NCI-H146 treated with DMSO at 0.1 percent for 48 hours (cell line): ENCODE measurements around the gene PLPP1.

Experiments used
- DNase-seq: peaks from one replicate; lab custom pipeline; 2025; ENCODE audit not compliant: unreplicated experiment; lab: John Stamatoyannopoulos, UW

Gene PLPP1

DNA sequence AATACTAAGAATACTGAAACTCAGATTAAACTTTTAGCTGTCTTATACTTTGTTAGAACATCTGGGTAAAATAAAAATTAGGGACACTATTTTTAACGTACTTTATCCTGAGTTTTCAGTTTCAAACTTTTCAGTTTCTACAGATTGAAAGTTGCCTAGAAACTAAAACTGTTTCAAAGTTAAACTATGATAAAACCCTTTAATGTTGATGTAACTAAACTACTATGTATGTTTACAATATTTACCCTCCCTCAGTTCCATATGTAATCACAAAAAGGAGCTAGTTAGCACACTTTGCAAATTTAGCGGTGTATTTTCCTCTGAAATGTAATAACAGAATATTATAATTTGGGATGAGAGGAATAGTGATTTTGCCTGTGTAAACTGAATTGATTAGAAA is 121.1 kb downstream of the PLPP1 start:
- DNase-seq: no peak

DNA sequence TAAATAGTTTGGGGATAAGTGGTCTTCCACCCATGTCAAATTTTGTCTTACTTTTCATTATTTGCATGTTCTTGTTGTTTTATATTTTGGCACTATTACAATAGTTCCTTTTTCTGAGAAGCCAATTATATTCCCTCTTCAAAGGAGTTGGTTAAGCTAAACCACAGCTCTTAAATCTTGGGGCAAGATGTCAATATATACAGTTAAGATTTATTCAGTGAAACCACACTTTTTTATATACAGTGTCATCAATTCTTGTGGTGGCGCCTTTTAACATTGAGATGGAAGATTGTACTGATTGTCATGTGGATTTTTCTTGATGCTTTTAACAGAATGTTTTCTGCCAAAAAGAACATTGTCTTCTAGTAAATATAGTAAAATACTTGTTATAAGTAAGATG is 122.9 kb downstream of the PLPP1 start:
- no peak for DNase-seq

GRCh38 chr5:55410845-55411244 is 123.9 kb downstream of the PLPP1 start:
- DNase-seq: no peak

DNA sequence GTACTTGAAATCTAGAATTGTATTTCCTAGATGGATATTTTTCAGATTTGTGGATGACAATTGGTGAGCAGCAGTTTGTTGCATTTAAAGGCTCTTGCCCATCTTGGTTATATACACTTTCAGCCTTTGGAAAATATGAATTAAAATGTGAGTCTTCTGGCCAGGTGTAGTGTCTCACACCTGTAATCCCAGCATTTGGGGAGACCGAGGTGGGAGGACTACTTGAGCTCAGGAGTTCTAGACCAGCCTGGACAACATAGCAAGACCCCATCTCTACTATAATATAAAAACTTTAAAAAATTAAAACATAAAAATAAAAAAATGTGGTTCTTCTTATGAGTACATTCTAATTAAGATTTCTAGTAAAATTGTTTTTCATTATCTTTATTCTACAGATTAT is 125.0 kb downstream of the PLPP1 start:
- DNase-seq: no peak

- DNase-seq: no peak
These were observed 126.8 kb downstream of the PLPP1 start for GRCh38 chr5:55407984-55408383.

GRCh38 chr5:55407059-55407684 is 127.6 kb downstream of the PLPP1 start:
- DNase-seq: no peak

GRCh38 chr5:55406292-55406691 is 128.5 kb downstream of the PLPP1 start:
- DNase-seq: peak; percentile 54

DNA sequence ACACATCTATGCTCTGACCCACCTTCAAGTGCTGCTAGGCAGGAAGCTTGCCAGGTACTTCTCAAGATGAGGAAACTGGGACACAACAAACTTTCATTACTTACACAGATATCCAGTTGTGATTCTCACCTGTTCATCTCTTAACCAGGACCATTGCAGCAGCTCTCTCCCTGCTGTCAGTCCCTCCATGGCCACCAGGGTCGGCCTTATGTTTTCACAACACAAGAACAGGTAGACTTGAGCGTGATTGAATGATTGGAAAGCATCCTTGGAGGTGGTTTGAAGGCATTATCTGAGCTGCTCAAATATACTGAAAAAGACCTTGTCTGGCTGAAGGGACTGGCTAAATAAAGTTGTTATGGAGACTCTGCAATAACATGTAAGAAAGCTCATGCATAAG is 132.6 kb downstream of the PLPP1 start:
- DNase-seq: no peak

- no peak for DNase-seq
These were observed 141.1 kb downstream of the PLPP1 start for GRCh38 chr5:55393501-55394175.

- no peak for DNase-seq
These were observed 142.1 kb downstream of the PLPP1 start for GRCh38 chr5:55392669-55393068.

DNA sequence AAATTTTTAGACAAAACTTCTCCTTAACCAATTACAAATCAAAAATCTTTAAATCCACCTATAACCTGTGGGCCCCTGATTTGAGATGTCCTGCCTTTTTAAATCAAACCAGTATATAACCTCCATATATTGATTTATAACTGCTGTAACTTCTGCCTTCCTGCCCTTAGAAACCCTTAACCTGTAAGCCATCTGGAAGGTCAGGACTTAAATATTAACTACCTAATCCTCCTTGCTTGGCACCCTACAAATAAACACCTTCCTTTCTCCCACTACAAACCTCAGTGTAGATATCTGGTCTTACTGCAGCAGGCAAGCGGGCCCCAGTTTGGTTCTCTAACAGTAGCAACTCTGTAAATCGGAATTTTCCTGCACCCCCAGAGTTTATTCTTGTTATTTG is 143.1 kb downstream of the PLPP1 start:
- no peak for DNase-seq

DNA sequence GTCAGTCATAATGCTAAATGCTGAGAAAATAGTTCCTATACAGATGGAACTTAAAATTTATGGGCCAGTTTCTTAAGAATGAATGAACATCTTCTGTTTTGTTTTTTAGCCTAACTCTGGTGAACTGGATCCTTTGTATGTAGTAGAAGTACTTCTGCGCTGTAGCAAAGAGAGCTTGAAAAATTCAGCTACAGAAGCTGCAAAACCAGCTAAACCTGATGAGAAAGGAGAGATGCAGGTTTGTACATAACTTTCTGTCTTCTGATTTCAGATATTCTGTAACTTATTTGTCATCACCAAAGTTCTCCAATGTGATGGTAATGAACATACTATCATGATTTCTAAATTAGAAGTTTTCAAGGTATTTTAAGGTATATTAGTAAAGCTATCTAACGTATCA is 146.9 kb downstream of the PLPP1 start:
- no peak for DNase-seq

DNA sequence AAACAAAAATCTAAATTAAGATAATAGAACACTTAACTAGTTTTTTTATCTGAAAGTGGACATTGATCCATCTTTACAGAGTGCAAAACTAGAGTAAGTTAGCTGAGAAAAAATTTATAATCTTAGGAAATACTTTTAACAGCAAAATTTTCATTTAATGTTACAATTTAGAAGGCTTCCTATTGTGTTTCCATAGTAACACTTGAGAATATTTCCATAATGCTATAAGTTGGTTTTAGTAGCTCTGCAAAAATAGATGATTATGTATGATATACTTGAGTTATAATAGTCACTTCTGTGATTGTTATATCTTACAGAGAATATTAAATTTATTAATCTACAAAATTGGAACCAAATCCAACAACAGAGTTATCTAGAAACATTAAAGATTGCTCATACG is 148.4 kb downstream of the PLPP1 start:
- no peak for DNase-seq

GRCh38 chr5:55385846-55386245 is 148.9 kb downstream of the PLPP1 start:
- no peak for DNase-seq

GRCh38 chr5:55385227-55385626 is 149.5 kb downstream of the PLPP1 start:
- no peak for DNase-seq

DNA sequence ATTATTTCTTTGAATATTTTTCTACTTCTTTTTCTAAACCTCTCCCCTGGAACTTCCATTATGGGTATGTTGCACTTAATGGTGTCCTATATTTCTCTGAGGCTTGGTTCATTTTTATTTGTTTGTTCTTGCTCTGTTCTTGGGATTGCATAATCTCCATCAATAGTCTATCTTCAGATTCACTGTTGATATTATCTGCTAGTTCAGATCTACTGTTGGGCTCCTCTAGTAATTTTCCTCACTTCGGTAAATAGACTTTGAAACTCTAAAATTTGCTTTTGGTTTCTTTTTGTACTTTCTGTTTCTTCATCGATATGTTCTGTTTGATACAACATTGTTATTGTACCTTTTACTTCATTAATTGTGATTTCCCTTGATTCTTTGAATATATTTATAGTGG is 150.7 kb downstream of the PLPP1 start:
- DNase-seq: no peak

GRCh38 chr5:55383254-55383653 is 151.5 kb downstream of the PLPP1 start:
- no peak for DNase-seq

DNA sequence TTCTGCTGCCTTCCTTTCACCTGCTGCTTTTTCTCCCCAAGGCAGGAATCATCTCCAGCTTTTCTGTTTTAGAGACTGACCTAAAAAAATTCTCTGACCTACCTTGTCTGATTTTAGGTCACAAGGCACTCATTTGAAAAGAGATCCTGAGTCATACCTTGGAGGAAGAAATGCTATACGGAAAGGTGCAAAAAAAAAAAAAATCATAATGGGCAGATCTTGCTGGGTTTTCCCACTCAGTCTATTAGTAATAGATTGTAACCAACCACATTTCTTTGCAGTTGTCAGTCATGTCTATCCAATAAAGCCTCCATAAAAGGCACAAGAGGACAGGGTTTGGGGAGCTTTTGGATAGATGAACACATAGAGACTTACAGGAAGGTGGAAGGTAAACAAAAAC is 157.0 kb downstream of the PLPP1 start:
- no peak for DNase-seq
